ENCODE data around the gene TMEM121B. TPM values are rescaled to one million over a fixed set of nuclear protein-coding genes. Genes with fewer than 3 reads are reported as not detected.

Gene TMEM121B
- total and polyA plus RNA-seq, 2 of the 13 experiments (the other 11 are each of a cell fraction or from before 2014, with no cell fraction given) = not detected

DNA sequence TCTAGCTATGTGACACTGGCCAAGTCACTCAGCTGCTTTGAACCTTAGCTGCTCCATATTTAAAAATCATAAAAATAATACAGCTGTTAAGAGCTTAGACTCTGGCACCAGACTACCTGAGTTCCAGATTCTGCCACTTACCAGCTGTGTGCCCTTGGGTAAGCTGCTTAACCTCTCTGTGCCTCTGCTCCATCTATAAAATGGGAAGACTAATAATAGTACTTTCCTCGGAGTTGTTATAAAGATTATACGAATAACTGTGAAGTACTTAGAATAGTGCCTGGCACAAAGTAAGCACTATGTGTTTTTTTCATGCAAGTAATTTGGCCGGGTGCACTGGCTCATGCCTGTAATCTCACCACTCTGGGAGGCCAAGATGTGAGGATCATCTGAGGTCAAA, 36.6 kb upstream of the TMEM121B start:
- Histone ChIP-seq H3K9me3 (ENCODE audit: low read length) (no peaks in the 10 kb centered on the region), H3K9ac (ENCODE audit: insufficient read depth, low read depth, low read length) (no peak overlapping the region), H3K27me3 (ENCODE audit: control insufficient read depth in 1 of 2, insufficient read depth in 2 of 2, low read length in 2 of 2) (peaks cover 2 to 11% of the 10 kb centered on the region in 2 experiments; a peak in 2 of 5 replicates), H3K4me2 (ENCODE audit: low read depth, low read length) (no peak overlapping the region), H4K20me1 (ENCODE audit: insufficient read depth, low read length) (no peaks in the 10 kb centered on the region), H3K79me2 (ENCODE audit: insufficient read depth, low read length) (no peaks in the 10 kb centered on the region), H3K4me3 (replicated peaks in 1 of 3; ENCODE audit: insufficient read depth in 1 of 3, low read depth in 2 of 3, low read length in 3 of 3) (no peak overlapping the region), H3K4me1 (ENCODE audit: insufficient read depth, low read length) (no peaks in the 10 kb centered on the region), H3K27ac (ENCODE audit: extremely low read length, insufficient read depth, low read length) (no peak overlapping the region), H2AFZ (ENCODE audit: low read length) (no peak overlapping the region), H3K36me3 (replicated peaks in 1 of 2; ENCODE audit: control insufficient read depth in 1 of 2, insufficient read depth in 2 of 2, low read length in 2 of 2) (no peaks in the 10 kb centered on the region)
- BruUV-seq (replicated peaks) = no TSS peak
- CTCF ChIA-PET (ENCODE audit: low intra/inter-chr PET ratio, low total read pairs) = no interaction called here
- ATAC-seq (no peak), FAIRE-seq (no peak), DNase-seq (ENCODE audit: low spot score) (no peak)
- 97% methylated on average over 3 of the region's 3 CpGs for WGBS (ENCODE audit: low lambda C conversion rate)
- intact Hi-C loops (cut with micrococcal nuclease; ENCODE audit: unreplicated experiment) = no loop called here
- TF ChIP-seq, protein P1, sequence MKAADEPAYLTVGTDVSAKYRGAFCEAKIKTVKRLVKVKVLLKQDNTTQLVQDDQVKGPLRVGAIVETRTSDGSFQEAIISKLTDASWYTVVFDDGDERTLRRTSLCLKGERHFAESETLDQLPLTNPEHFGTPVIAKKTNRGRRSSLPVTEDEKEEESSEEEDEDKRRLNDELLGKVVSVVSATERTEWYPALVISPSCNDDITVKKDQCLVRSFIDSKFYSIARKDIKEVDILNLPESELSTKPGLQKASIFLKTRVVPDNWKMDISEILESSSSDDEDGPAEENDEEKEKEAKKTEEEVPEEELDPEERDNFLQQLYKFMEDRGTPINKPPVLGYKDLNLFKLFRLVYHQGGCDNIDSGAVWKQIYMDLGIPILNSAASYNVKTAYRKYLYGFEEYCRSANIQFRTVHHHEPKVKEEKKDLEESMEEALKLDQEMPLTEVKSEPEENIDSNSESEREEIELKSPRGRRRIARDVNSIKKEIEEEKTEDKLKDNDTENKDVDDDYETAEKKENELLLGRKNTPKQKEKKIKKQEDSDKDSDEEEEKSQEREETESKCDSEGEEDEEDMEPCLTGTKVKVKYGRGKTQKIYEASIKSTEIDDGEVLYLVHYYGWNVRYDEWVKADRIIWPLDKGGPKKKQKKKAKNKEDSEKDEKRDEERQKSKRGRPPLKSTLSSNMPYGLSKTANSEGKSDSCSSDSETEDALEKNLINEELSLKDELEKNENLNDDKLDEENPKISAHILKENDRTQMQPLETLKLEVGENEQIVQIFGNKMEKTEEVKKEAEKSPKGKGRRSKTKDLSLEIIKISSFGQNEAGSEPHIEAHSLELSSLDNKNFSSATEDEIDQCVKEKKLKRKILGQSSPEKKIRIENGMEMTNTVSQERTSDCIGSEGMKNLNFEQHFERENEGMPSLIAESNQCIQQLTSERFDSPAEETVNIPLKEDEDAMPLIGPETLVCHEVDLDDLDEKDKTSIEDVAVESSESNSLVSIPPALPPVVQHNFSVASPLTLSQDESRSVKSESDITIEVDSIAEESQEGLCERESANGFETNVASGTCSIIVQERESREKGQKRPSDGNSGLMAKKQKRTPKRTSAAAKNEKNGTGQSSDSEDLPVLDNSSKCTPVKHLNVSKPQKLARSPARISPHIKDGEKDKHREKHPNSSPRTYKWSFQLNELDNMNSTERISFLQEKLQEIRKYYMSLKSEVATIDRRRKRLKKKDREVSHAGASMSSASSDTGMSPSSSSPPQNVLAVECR (CRISPR knock-in tag; IDR thresholded peaks at IDR 0.05; ENCODE audit: borderline replicate concordance) = no peak
- TF ChIP-seq TBX3 (IDR thresholded peaks at IDR 0.05; ENCODE audit: borderline replicate concordance) (no peak), DMAP1 (CRISPR knock-in tag; IDR thresholded peaks at IDR 0.05) (no peak), ZNF256 (CRISPR knock-in tag; conservative IDR thresholded peaks at IDR 0.05) (no peak), XRCC5 (optimal IDR thresholded peaks at IDR 0.05; ENCODE audit: low read length) (no peak), ZNF136 (CRISPR knock-in tag; IDR thresholded peaks at IDR 0.05; ENCODE audit: low read depth) (no peak), ZKSCAN1 (IDR thresholded peaks at IDR 0.05; ENCODE audit: low read length) (no peak), ASH2L (IDR thresholded peaks at IDR 0.05; ENCODE audit: insufficient read length, low read depth, low read length) (no peak)
- TF ChIP-seq, protein P2, sequence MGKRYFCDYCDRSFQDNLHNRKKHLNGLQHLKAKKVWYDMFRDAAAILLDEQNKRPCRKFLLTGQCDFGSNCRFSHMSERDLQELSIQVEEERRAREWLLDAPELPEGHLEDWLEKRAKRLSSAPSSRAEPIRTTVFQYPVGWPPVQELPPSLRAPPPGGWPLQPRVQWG (CRISPR knock-in tag; IDR thresholded peaks at IDR 0.05; ENCODE audit: borderline replicate concordance, low read depth) = no peak
- in situ Hi-C loops (cut with HindIII; ENCODE audit: extremely low pct_ligation_motif_present, low pct_unique_long_range_greater_than_20kb) = no loop called here
- POLR2A ChIA-PET = no interaction called here
